Upper lobe of left lung (tissue), 6 donors: Measurements from ENCODE around the gene KLHL29. TPM values are rescaled to one million over a fixed set of nuclear protein-coding genes. Genes with fewer than 3 reads are reported as not detected.

Experiments used
- ATAC-seq, 2 donors: fragments of 200-7000 bp; cut with Tn5 transposase; one replicate each; pipeline ENCODE4 v1.9.1; 2022; ENCODE audit warnings: mild to moderate bottlenecking in 2 of 2, moderate library complexity in 2 of 2; ENCODE audit not compliant: low FRiP score in 2 of 2
- DNase-seq, 2 donors: peaks; one replicate each; pipeline ENCODE4 v3.0.0-alpha.2; 2019 to 2020
- H3K27ac ChIP-seq, 4 donors: fragments of 200-600 bp; sonication (generic); one replicate each; pipeline ENCODE4 v1.5.1; 2016 to 2019
- H3K27me3 ChIP-seq, 4 donors: fragments of 200-600 bp; sonication (generic); one replicate each; pipeline ENCODE4 v1.5.1; 2017 to 2019
- H3K36me3 ChIP-seq, 4 donors: fragments of 200-600 bp; sonication (generic); one replicate each; pipeline ENCODE4 v1.5.1; 2016 to 2019
- H3K4me1 ChIP-seq, 4 donors: fragments of 200-600 bp; sonication (generic); one replicate each; pipeline ENCODE4 v1.5.1; 2018 to 2019
- H3K4me3 ChIP-seq, 4 donors: fragments of 200-600 bp; sonication (generic); one replicate each; pipeline ENCODE4 v1.5.1; 2017 to 2019; ENCODE audit warnings: mild to moderate bottlenecking in 2 of 4, moderate library complexity in 1 of 4
- H3K9me3 ChIP-seq, 4 donors: fragments of 200-600 bp; sonication (generic); one replicate each; pipeline ENCODE4 v1.5.1; 2018 to 2019
- CTCF ChIP-seq, 6 experiments: fragments of 450-650 bp in 4 of 6; fragments of 200-600 bp in 2 of 6; sonication (generic) in 2 of 6; IDR thresholded peaks; one replicate each; pipeline ENCODE4 v1.5.1; 2016 to 2019; ENCODE audit warnings: antibody characterized with exemption in 6 of 6
- EP300 ChIP-seq, 4 donors: sonication (generic); formaldehyde crosslinking; IDR thresholded peaks; one replicate each; pipeline ENCODE4 v1.5.1; 2017; ENCODE audit warnings: antibody characterized with exemption in 4 of 4, control low read depth in 2 of 4
- POLR2A ChIP-seq, 4 donors: fragments of 450-650 bp; IDR thresholded peaks; one replicate each; pipeline ENCODE4 v1.5.1; 2016 to 2017; ENCODE audit warnings: antibody characterized with exemption in 4 of 4, mild to moderate bottlenecking in 2 of 4
- POLR2AphosphoS5 ChIP-seq, 2 donors: sonication (generic); formaldehyde crosslinking; IDR thresholded peaks; one replicate each; pipeline ENCODE4 v1.5.1; 2017; ENCODE audit warnings: antibody characterized with exemption in 2 of 2
- WGBS, 2 donors: methylation state at CpG; one replicate each; pipeline ENCODE4 v1.1.5; 2017 to 2018; 5-methylcytosine and 5-hydroxymethylcytosine counted together
- total RNA-seq, 6 donors: library from RNA; depleted of rRNA in 4 of 6; stranded (reverse); fragments of >200 nt in 4 of 6; gene quantifications; one replicate each; pipeline versions ENCODE4 v1.1.0 to v1.2.1, GENCODE V29; 2016 to 2021
- donor health status: DM: no; HTN: no; CAD: no; lungs with moderate emphysema.
- donor health status: DM: no; HTN: yes; CAD: no; lungs with severe emphysema.

The KLHL29 gene
- total RNA-seq, 6 donors from 2014 or later, result 8.6 to 34.4 (median 18.2) TPM

GRCh38 chr2:23554054-23554697, 169.2 kb downstream of the KLHL29 start:
- no peak for TF ChIP-seq POLR2AphosphoS5 (IDR thresholded peaks at IDR 0.05)
- no peak for TF ChIP-seq POLR2A (IDR thresholded peaks at IDR 0.05)
- no peak for TF ChIP-seq CTCF (IDR thresholded peaks at IDR 0.05)
- no peak for TF ChIP-seq EP300 (IDR thresholded peaks at IDR 0.05)
- Histone ChIP-seq H3K4me3 (no peak overlapping the region), H3K36me3 (no peaks in the 10 kb centered on the region), H3K27ac (peak overlapping the region in 3 of 4 donors; percentile 40 to 71 (median 68)), H3K9me3 (no peaks in the 10 kb centered on the region), H3K27me3 (no peaks in the 10 kb centered on the region), H3K4me1 (no peaks in the 10 kb centered on the region)
- ATAC-seq (peak; percentile 3 to 77), DNase-seq (peak in 1 of 2 donors; percentile 68)
- 84% methylated on average over 24 of the region's 24 CpGs for WGBS, 2 donors

DNA sequence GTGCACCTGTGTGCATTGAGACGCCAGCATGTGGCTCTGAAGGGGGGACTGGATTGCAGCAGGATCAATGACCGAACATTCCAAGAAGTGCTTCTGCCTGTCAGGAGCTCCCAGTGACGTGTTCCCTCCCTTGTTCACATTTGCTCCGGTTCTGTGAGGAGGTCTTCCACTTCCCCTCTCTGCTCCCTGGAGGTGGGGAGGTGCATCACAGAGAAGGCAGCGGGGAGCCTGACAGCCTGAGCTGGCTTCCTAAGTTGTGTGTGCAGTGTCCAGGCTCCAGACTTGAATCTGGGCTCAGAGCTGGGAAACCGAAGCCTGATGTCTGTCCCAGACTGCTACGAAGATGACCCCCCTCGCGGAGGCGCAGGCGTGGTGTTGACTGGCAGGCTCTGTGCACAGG, 171.0 kb downstream of the KLHL29 start:
- Histone ChIP-seq H3K9me3 (no peaks in the 10 kb centered on the region), H3K27me3 (no peaks in the 10 kb centered on the region), H3K4me3 (no peak overlapping the region), H3K4me1 (no peaks in the 10 kb centered on the region), H3K36me3 (no peaks in the 10 kb centered on the region), H3K27ac (no peak overlapping the region)
- DNase-seq, result no peak
- no peak for ATAC-seq
- TF ChIP-seq EP300 (IDR thresholded peaks at IDR 0.05) (no peak), POLR2A (IDR thresholded peaks at IDR 0.05) (no peak), CTCF (IDR thresholded peaks at IDR 0.05) (no peak), POLR2AphosphoS5 (IDR thresholded peaks at IDR 0.05) (no peak)
- 79 to 93% methylated on average over 5 to 11 of the region's 11 CpGs for WGBS, 2 donors

- no peak overlapping the region for H3K4me3 ChIP-seq
- 69 to 74% methylated on average over 9 of the region's 9 CpGs for WGBS, 2 donors
- no peaks in the 10 kb centered on the region for H3K9me3 ChIP-seq
- TF ChIP-seq POLR2A (IDR thresholded peaks at IDR 0.05), result no peak
- no peak for TF ChIP-seq POLR2AphosphoS5 (IDR thresholded peaks at IDR 0.05)
- TF ChIP-seq CTCF (IDR thresholded peaks at IDR 0.05), result no peak
- no peak for TF ChIP-seq EP300 (IDR thresholded peaks at IDR 0.05)
- no peaks in the 10 kb centered on the region for H3K4me1 ChIP-seq
- no peak overlapping the region for H3K27ac ChIP-seq
- no peak for ATAC-seq
- no peaks in the 10 kb centered on the region for H3K27me3 ChIP-seq
- DNase-seq, result no peak
- no peaks in the 10 kb centered on the region for H3K36me3 ChIP-seq
Observed at GRCh38 chr2:23556929-23557328, 171.9 kb downstream of the KLHL29 start.

DNA sequence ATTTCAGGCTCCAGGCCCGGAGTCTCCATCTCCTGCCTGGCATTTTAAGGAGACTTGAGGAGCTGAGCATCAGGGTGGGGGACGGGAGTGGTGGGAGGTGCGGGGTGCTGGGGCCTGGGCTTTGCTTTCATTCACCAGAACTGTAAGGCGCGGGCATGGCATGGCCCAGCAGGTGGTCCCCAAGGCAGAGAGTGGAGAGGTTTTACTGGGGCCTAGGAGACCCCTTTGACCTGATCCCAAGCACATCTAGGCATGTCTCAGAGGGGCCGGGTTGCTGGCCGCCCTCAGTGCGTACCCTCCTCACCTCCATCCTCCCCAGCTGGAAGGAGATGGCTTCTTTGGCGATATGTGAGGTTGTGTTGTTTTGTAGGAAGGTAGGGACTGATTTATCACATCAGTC, 172.5 kb downstream of the KLHL29 start:
- no peaks in the 10 kb centered on the region for H3K27me3 ChIP-seq
- H3K4me1 ChIP-seq, result no peaks in the 10 kb centered on the region
- 84 to 97% methylated on average over 9 of the region's 9 CpGs for WGBS, 2 donors
- TF ChIP-seq EP300 (IDR thresholded peaks at IDR 0.05) (no peak), POLR2A (IDR thresholded peaks at IDR 0.05) (no peak), CTCF (IDR thresholded peaks at IDR 0.05) (no peak), POLR2AphosphoS5 (IDR thresholded peaks at IDR 0.05) (no peak)
- H3K9me3 ChIP-seq, result no peaks in the 10 kb centered on the region
- H3K27ac ChIP-seq, result no peak overlapping the region
- ATAC-seq, result no peak
- H3K36me3 ChIP-seq, result peaks cover 0 to 3% (median 0%) of the 10 kb centered on the region in 4 donors
- no peak overlapping the region for H3K4me3 ChIP-seq
- no peak for DNase-seq
